Transverse colon (tissue), 4 donors: ENCODE results near the gene CACNA1A. TPM values are rescaled to one million over a fixed set of nuclear protein-coding genes. Genes with fewer than 3 reads are reported as not detected.

Experiments used
- DNase-seq: peaks from one replicate; pipeline ENCODE4 v3.0.0-alpha.2; 2019
- H3K27ac ChIP-seq, 4 donors: fragments of 200-600 bp; sonication (generic); 2 replicates each; pipeline ENCODE4 v1.5.1; 2016 to 2018; ENCODE audit warnings: inconsistent platforms in 4 of 4
- H3K27me3 ChIP-seq: fragments of 200-600 bp; sonication (generic); 2 replicates; pipeline ENCODE4 v1.5.1; 2017; ENCODE audit warnings: inconsistent platforms
- H3K36me3 ChIP-seq, 4 donors: fragments of 200-600 bp; sonication (generic); 2 replicates each; pipeline ENCODE4 v1.5.1; 2017 to 2019; ENCODE audit warnings: inconsistent platforms in 4 of 4
- H3K4me1 ChIP-seq, 4 donors: fragments of 200-600 bp; sonication (generic); 2 replicates each; pipeline ENCODE4 v1.5.1; 2017 to 2020; ENCODE audit warnings: inconsistent platforms in 4 of 4
- H3K4me3 ChIP-seq, 4 donors: fragments of 200-600 bp; sonication (generic); 1 replicate in 1 of 4; 2 replicates in 3 of 4; pipeline versions ENCODE4 v1.5.1 to v1.6.1; 2017 to 2019; ENCODE audit warnings: inconsistent platforms in 4 of 4
- H3K9me3 ChIP-seq, 2 donors: fragments of 200-600 bp; sonication (generic); 2 replicates each; pipeline ENCODE4 v1.5.1; 2017 to 2019; ENCODE audit warnings: inconsistent platforms in 2 of 2
- EP300 ChIP-seq: sonication (generic); formaldehyde crosslinking; IDR thresholded peaks from one replicate; pipeline ENCODE4 v1.6.1; 2017; ENCODE audit warnings: antibody characterized with exemption, low read depth
- POLR2A ChIP-seq: fragments of 450-650 bp; IDR thresholded peaks from one replicate; pipeline ENCODE4 v1.6.1; 2016; ENCODE audit warnings: antibody characterized with exemption, mild to moderate bottlenecking, moderate library complexity
- POLR2AphosphoS5 ChIP-seq, 3 donors: sonication (generic); formaldehyde crosslinking; IDR thresholded peaks; one replicate each; pipeline ENCODE4 v1.6.1; 2016; ENCODE audit warnings: antibody characterized with exemption in 3 of 3
- WGBS, 2 donors: methylation state at CpG; one replicate each; pipeline ENCODE4 v1.1.5; 2018; ENCODE audit warnings: low coverage in 1 of 2; 5-methylcytosine and 5-hydroxymethylcytosine counted together
- in situ Hi-C, 4 donors: fragments of 200-750 bp; cut with MboI; loops; one replicate each; pipeline versions ENCODE4 v1.15.0 to v1.15.1; 2017; ENCODE audit warnings: low sequenced_read_pairs in 3 of 4, low pct_ligation_motif_present in 1 of 4, low pct_unique_long_range_greater_than_20kb in 1 of 4
- intact Hi-C: fragments of 100-400 bp; cut with DNase I; formaldehyde crosslinking; loops from one replicate; pipeline ENCODE4 v1.15.1; 2023; ENCODE audit warnings: low total_unique reads
- total RNA-seq, 4 donors: library from RNA; depleted of rRNA; stranded (reverse); fragments of >200 nt; gene quantifications; one replicate each; pipeline ENCODE4 v1.1.0, GENCODE V29; 2016
- TF ChIP-seq, protein P1 (sequence below), 5 experiments: fragments of 200-600 bp in 3 of 5; fragments of 450-650 bp in 2 of 5; sonication (generic) in 3 of 5; IDR thresholded peaks; 1 replicate in 2 of 5; 2 replicates in 3 of 5; pipeline ENCODE4 v1.5.1; 2016 to 2017; ENCODE audit warnings: antibody characterized with exemption in 5 of 5, inconsistent platforms in 3 of 5, mild to moderate bottlenecking in 2 of 5, moderate library complexity in 1 of 5

CACNA1A gene
- total RNA-seq, 4 donors from 2014 or later = 2.9 to 15.7 (median 5.2) TPM

- no peaks in the 10 kb centered on the region for H3K36me3 ChIP-seq
- in situ Hi-C loops (no loop called here), intact Hi-C loops (no loop called here)
- no peaks in the 10 kb centered on the region for H3K4me1 ChIP-seq
- no peak for DNase-seq
- TF ChIP-seq, protein P1, sequence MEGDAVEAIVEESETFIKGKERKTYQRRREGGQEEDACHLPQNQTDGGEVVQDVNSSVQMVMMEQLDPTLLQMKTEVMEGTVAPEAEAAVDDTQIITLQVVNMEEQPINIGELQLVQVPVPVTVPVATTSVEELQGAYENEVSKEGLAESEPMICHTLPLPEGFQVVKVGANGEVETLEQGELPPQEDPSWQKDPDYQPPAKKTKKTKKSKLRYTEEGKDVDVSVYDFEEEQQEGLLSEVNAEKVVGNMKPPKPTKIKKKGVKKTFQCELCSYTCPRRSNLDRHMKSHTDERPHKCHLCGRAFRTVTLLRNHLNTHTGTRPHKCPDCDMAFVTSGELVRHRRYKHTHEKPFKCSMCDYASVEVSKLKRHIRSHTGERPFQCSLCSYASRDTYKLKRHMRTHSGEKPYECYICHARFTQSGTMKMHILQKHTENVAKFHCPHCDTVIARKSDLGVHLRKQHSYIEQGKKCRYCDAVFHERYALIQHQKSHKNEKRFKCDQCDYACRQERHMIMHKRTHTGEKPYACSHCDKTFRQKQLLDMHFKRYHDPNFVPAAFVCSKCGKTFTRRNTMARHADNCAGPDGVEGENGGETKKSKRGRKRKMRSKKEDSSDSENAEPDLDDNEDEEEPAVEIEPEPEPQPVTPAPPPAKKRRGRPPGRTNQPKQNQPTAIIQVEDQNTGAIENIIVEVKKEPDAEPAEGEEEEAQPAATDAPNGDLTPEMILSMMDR (IDR thresholded peaks at IDR 0.05) = no peak
- no peak for TF ChIP-seq EP300
- TF ChIP-seq POLR2A = no peak
- TF ChIP-seq POLR2AphosphoS5 (IDR thresholded peaks at IDR 0.05) = no peak
- H3K27me3 ChIP-seq = no peaks in the 10 kb centered on the region
- H3K9me3 ChIP-seq = no peaks in the 10 kb centered on the region
- no peak overlapping the region for H3K27ac ChIP-seq
- 50 to 61% methylated on average over 4 to 5 of the region's 5 CpGs for WGBS, 2 donors
- H3K4me3 ChIP-seq = no peak overlapping the region
Observed at GRCh38 chr19:13355356-13355755, 150.9 kb downstream of the CACNA1A start.

DNA sequence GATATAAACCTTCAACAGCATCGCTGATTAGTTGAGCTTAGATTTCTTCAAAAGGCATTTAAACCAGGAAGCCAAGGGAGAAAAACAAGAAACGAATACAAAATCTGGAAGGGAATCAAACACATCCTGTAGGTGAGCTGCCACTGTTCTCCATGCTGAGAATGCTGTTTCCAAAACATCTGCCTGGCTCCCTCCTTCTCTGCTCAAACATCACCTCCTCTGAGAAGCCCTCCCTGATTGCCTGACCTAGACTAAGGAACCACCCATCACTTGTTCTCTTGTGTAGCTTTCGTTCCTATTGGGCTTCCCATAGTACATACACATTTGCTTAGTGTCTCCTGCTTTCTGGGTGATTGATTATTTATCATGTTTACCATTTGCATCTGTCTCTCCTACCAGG is 152.7 kb downstream of the CACNA1A start:
- TF ChIP-seq, protein P1 (IDR thresholded peaks at IDR 0.05) = no peak
- TF ChIP-seq POLR2A = no peak
- TF ChIP-seq EP300 = no peak
- no peak for TF ChIP-seq POLR2AphosphoS5 (IDR thresholded peaks at IDR 0.05)
- H3K4me3 ChIP-seq = no peak overlapping the region
- no peaks in the 10 kb centered on the region for H3K27me3 ChIP-seq
- H3K36me3 ChIP-seq = no peaks in the 10 kb centered on the region
- intact Hi-C loops (no loop called here), in situ Hi-C loops (no loop called here)
- no peak for DNase-seq
- no peaks in the 10 kb centered on the region for H3K4me1 ChIP-seq
- WGBS, 2 donors = 64 to 80% methylated on average over 2 to 3 of the region's 3 CpGs
- no peaks in the 10 kb centered on the region for H3K9me3 ChIP-seq
- H3K27ac ChIP-seq = no peak overlapping the region

DNA sequence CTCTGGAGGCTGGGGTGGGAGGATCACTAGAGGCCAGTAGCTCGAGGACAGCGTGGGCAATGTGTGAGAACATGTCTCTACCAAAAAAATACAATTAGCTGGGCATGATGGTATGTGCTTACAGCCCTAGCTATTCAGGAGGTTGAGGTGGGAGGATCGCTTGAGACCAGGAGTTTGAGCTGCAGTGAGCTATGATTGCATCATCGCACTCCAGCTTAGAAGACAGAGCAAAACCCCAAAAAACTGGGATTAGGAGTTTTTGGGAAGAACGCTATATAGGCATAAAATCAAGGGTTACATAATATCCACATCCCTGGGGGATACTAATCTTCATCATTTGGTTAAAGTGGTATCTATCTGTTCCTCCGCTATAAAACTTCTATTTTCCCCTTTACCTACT is 155.5 kb downstream of the CACNA1A start:
- no peak for TF ChIP-seq POLR2A

GRCh38 chr19:13350072-13350471 is 156.2 kb downstream of the CACNA1A start:
- Histone ChIP-seq H3K27ac (no peak overlapping the region), H3K27me3 (no peaks in the 10 kb centered on the region), H3K9me3 (no peaks in the 10 kb centered on the region), H3K4me3 (no peak overlapping the region), H3K36me3 (no peaks in the 10 kb centered on the region), H3K4me1 (no peaks in the 10 kb centered on the region)
- TF ChIP-seq POLR2AphosphoS5 (IDR thresholded peaks at IDR 0.05) = no peak
- TF ChIP-seq, protein P1 (IDR thresholded peaks at IDR 0.05) = no peak
- no peak for TF ChIP-seq EP300
- TF ChIP-seq POLR2A = no peak
- intact Hi-C loops (no loop called here), in situ Hi-C loops (no loop called here)
- DNase-seq = no peak
- WGBS, 2 donors = 81 to 85% methylated on average over 2 to 4 of the region's 4 CpGs

More for the DNA sequence above, 155.5 kb downstream of the CACNA1A start:
- Histone ChIP-seq H3K4me1 (no peaks in the 10 kb centered on the region), H3K36me3 (no peaks in the 10 kb centered on the region), H3K27ac (no peak overlapping the region), H3K9me3 (no peaks in the 10 kb centered on the region), H3K27me3 (no peaks in the 10 kb centered on the region), H3K4me3 (no peak overlapping the region)
- DNase-seq = no peak
- in situ Hi-C loops (no loop called here), intact Hi-C loops (no loop called here)
- WGBS, 2 donors = 91 to 96% methylated on average over 4 to 6 of the region's 6 CpGs

GRCh38 chr19:13347367-13347766 is 158.9 kb downstream of the CACNA1A start:
- H3K4me3 ChIP-seq = no peak overlapping the region
- in situ Hi-C loops (no loop called here), intact Hi-C loops (no loop called here)
- WGBS, 2 donors = 58 to 61% methylated on average over 11 to 12 of the region's 12 CpGs
- no peaks in the 10 kb centered on the region for H3K27me3 ChIP-seq
- no peak for DNase-seq
- H3K27ac ChIP-seq = no peak overlapping the region
- H3K36me3 ChIP-seq = no peaks in the 10 kb centered on the region
- no peaks in the 10 kb centered on the region for H3K4me1 ChIP-seq
- H3K9me3 ChIP-seq = no peaks in the 10 kb centered on the region
- TF ChIP-seq POLR2AphosphoS5 (IDR thresholded peaks at IDR 0.05) (no peak), POLR2A (no peak)
- TF ChIP-seq, protein P1 (IDR thresholded peaks at IDR 0.05) = no peak
